ENCODE results near the gene KLHDC1.
"Not testable (repeated sequence)": the region's sequence is repeated elsewhere in the genome, so short reads cannot be mapped to it uniquely, and the experiment has no call there.

DNA sequence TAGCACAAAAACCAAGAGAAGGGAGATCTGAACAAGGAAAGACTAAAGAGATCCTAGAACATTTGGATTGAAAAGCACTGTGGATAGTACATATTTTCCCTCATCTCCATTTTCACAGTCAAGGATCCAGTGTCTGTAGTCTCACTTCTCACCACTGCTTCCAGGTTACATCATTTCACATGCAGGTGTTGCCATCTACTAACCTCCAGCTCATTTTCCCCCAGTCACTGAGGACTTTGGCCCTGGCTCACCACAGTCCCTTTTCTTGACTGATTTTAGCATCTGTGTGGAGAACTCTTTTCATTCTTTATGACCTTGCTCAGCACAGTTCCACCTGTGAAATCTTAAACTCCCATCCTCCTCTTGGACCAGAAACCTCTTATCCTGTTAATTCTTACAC is 53.6 kb downstream of the KLHDC1 start:
- TF ChIP-seq, protein P1, sequence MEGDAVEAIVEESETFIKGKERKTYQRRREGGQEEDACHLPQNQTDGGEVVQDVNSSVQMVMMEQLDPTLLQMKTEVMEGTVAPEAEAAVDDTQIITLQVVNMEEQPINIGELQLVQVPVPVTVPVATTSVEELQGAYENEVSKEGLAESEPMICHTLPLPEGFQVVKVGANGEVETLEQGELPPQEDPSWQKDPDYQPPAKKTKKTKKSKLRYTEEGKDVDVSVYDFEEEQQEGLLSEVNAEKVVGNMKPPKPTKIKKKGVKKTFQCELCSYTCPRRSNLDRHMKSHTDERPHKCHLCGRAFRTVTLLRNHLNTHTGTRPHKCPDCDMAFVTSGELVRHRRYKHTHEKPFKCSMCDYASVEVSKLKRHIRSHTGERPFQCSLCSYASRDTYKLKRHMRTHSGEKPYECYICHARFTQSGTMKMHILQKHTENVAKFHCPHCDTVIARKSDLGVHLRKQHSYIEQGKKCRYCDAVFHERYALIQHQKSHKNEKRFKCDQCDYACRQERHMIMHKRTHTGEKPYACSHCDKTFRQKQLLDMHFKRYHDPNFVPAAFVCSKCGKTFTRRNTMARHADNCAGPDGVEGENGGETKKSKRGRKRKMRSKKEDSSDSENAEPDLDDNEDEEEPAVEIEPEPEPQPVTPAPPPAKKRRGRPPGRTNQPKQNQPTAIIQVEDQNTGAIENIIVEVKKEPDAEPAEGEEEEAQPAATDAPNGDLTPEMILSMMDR (optimal IDR thresholded peaks at IDR 0.05 in 1 of 3, IDR thresholded peaks at IDR 0.05 in 1 of 3, conservative IDR thresholded peaks at IDR 0.05 in 1 of 3; ENCODE audit: extremely low read depth in 1 of 3, insufficient read depth in 2 of 3, low read length in 3 of 3) = not testable (repeated sequence)
- not testable (repeated sequence) for TF ChIP-seq EZH2 (IDR thresholded peaks at IDR 0.05; ENCODE audit: low read length)

All from keratinocyte (primary cell).